ENCODE results near the gene METTL4. TPM values are rescaled to one million over a fixed set of nuclear protein-coding genes. Genes with fewer than 3 reads are reported as not detected.

Gene METTL4
- total and polyA plus RNA-seq, 2 donors (not counting 3 experiments of a cell fraction or from before 2014, with no cell fraction given), result 8.3 to 17.4 TPM

DNA sequence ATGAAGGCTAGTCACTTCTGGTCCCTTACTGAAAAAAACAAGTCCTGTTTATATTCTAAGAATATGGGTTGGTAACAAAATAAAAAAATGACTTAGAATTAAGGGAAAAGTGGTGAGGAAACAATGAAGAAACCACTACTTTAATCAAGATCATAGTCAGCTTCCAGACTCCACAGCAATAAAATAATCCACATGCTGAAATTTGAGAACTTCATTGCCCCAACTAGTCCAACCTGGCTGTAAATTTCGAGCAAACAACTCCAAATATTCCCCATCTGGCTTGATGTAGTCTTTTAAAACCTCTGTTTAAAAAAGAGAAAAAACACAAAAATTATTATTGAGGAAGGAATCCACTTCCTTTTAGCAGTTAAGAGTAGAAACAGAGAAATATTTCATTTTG is 32.5 kb downstream of the METTL4 start:
- no peak for TF ChIP-seq FOS (IDR thresholded peaks at IDR 0.05; ENCODE audit: borderline replicate concordance, insufficient read depth, low read length)
- TF ChIP-seq MYC (IDR thresholded peaks at IDR 0.05; ENCODE audit: low read depth, low read length), result no peak
- no peak for TF ChIP-seq JUN (IDR thresholded peaks at IDR 0.05; ENCODE audit: borderline replicate concordance, insufficient read depth, insufficient read length, low read depth)
- no peak for TF ChIP-seq EZH2 (IDR thresholded peaks at IDR 0.05; ENCODE audit: borderline replicate concordance, low read depth, low read length, severe bottlenecking)
- no peak for TF ChIP-seq POLR2AphosphoS5 (IDR thresholded peaks at IDR 0.05; ENCODE audit: insufficient read depth, low read depth, low read length)
- TF ChIP-seq, protein P1, sequence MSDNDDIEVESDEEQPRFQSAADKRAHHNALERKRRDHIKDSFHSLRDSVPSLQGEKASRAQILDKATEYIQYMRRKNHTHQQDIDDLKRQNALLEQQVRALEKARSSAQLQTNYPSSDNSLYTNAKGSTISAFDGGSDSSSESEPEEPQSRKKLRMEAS (IDR thresholded peaks at IDR 0.05; ENCODE audit: insufficient read depth, insufficient read length), result no peak
- TF ChIP-seq, protein P2, sequence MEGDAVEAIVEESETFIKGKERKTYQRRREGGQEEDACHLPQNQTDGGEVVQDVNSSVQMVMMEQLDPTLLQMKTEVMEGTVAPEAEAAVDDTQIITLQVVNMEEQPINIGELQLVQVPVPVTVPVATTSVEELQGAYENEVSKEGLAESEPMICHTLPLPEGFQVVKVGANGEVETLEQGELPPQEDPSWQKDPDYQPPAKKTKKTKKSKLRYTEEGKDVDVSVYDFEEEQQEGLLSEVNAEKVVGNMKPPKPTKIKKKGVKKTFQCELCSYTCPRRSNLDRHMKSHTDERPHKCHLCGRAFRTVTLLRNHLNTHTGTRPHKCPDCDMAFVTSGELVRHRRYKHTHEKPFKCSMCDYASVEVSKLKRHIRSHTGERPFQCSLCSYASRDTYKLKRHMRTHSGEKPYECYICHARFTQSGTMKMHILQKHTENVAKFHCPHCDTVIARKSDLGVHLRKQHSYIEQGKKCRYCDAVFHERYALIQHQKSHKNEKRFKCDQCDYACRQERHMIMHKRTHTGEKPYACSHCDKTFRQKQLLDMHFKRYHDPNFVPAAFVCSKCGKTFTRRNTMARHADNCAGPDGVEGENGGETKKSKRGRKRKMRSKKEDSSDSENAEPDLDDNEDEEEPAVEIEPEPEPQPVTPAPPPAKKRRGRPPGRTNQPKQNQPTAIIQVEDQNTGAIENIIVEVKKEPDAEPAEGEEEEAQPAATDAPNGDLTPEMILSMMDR (IDR thresholded peaks at IDR 0.05; ENCODE audit: extremely low read depth in 1 of 2, insufficient read depth in 1 of 2, low read depth in 1 of 2, low read length in 2 of 2), result no peak
- no peak for TF ChIP-seq POLR2A (IDR thresholded peaks at IDR 0.05; ENCODE audit: low read depth, low read length)
- no peak for TF ChIP-seq GATA2 (IDR thresholded peaks at IDR 0.05; ENCODE audit: insufficient read depth, insufficient read length, low read depth, low read length)
- no peaks in the 10 kb centered on the region for H3K9me3 ChIP-seq (replicated peaks; ENCODE audit: control insufficient read depth, insufficient read depth, low read length)
- H3K79me2 ChIP-seq (ENCODE audit: control insufficient read depth, insufficient read depth, low read length), result no peaks in the 10 kb centered on the region
- no peak overlapping the region for H3K9ac ChIP-seq (replicated peaks; ENCODE audit: extremely low read depth, insufficient read depth, low read length)
- no peaks in the 10 kb centered on the region for H3K4me1 ChIP-seq (ENCODE audit: control insufficient read depth, extremely low read depth, insufficient read depth, low read length)
- dilution Hi-C loops (cut with MboI; ENCODE audit: extremely low pct_ligation_motif_present, low sequenced_read_pairs), result no loop called here
- BruUV-seq (replicated peaks), result no TSS peak
- FAIRE-seq (no peak), DNase-seq (ENCODE audit: low read depth, low spot score) (no peak)
- CTCF ChIA-PET, result no interaction called here
- no peak overlapping the region for H3K27ac ChIP-seq (ENCODE audit: insufficient read depth, low read depth, low read length)
- intact Hi-C loops (cut with micrococcal nuclease), result loop anchor here (5.0 kb wide), 1 partner anchor 302 kb away; no protein-coding TSS in a partner anchor
- H3K4me3 ChIP-seq (replicated peaks in 1 of 3; ENCODE audit: insufficient read depth in 1 of 3, low read depth in 1 of 3, low read length in 3 of 3), result no peak overlapping the region
- peaks cover 0 to 4% of the 10 kb centered on the region in 2 experiments for H3K36me3 ChIP-seq (ENCODE audit: control insufficient read depth in 2 of 2, extremely low read depth in 1 of 2, insufficient read depth in 2 of 2, low read length in 2 of 2)
- no peaks in the 10 kb centered on the region for H4K20me1 ChIP-seq (replicated peaks; ENCODE audit: control insufficient read depth, extremely low read depth, insufficient read depth, low read length)
- no peak overlapping the region for H2AFZ ChIP-seq (ENCODE audit: low read depth, low read length)
- no peaks in the 10 kb centered on the region for H3K27me3 ChIP-seq (ENCODE audit: control insufficient read depth in 2 of 2, insufficient read depth in 2 of 2, low read length in 2 of 2)
- POLR2A ChIA-PET, result no interaction called here
- no peaks in the 10 kb centered on the region for H3K9me1 ChIP-seq (replicated peaks; ENCODE audit: control insufficient read depth, extremely low read depth, insufficient read depth, low read length)
- no peak overlapping the region for H3K4me2 ChIP-seq (ENCODE audit: insufficient read depth, low read length)

All from endothelial cell of umbilical vein (primary cell).